HG03108 (cell line): ENCODE data around the gene CDC37.

Experiments
- ATAC-seq: cut with Tn5 transposase; IDR thresholded peaks from one replicate; pipeline ENCODE4 v1.9.1; 2021; ENCODE audit warnings: moderate library complexity; ENCODE audit not compliant: unreplicated experiment

The CDC37 gene

DNA sequence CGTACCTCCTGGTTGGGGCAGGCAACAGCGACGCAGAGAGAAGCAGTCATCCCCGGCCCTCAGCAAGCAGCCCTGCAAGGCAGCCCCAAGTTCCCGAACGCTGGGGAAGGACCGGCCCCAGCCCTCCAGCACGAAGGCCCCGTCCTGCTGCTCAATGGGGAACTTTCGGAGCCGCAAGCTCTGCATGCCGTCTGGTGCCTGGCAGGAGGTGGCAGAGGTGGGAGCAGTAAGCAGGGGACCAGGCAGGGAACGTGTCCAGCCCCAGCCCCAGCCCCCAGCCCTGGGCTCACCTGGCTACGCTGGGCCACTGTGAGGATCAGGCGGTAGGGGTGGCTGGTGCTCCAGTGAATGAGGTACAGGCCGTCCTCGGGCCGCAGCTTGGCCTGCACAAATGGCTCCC is 41.1 kb downstream of the CDC37 start:
- ATAC-seq: no peak

DNA sequence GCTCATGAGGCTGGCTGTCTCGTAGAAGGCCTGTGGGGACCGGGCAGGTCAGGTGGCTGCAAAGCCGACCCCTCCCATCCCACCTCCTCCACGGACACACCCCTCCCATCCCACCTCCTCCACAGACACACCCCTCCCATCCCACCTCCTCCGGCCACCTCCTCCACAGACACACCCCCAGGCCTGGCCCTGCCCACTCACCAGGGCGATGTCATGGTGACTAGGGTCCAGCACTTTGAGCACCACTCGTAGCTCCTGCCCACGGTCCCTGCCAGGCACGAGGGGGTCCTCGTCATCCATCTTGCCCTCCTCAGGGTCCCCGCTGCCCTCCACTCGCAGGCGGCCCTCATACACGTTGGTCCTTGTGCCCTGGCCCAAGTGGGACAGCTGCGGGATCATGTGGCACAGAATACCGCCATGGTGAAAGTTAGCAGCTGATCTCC is 41.8 kb downstream of the CDC37 start:
- no peak for ATAC-seq

DNA sequence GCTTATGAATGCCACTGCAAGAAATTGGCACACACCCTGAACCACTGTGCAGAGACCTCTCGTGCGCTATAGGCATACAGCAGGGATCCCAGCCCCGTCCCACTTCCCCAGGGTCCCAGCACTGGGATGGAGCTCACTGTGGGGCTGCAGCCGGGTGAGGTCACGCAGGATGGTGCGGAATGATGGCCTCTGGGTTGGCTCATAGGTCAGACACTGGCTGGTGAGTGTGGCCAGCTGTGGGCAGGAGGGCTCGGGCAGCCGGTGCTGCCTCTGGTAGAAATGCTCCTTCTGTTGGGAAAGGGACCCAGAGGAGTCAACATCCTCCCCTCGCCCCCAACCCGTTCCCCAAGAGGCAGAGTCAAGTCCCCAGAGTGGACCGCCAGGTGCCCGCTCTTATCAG is 46.9 kb downstream of the CDC37 start:
- no peak for ATAC-seq

DNA sequence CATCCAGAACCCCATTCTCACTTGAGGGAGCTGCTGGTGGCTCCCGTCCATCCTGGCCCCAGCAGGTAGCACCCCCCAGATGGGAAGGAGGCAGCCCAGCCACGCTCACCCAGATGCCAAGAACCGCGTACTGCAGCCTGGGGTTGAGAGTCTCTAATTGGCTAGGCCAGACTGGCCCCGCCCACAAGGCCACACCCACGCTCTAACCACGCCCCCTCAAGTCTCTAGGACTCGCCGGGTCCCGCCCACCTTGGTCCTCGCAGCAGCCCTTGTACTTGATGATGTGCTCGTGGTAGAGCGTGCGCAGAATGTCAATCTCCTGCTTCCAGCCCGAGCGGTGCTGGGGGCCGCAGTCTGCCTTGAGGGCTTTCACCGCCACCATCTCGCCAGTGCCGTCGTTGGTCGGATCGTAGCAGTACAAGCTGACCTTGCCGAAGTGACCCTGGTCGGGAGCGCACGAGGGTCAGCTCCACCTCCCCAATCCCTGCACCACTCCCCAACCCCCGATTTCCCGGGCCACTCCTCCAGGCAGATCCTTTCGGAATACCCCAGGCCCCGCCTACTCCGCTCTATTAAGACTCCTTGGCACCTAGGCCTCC is 49.5 kb downstream of the CDC37 start:
- ATAC-seq: no peak

DNA sequence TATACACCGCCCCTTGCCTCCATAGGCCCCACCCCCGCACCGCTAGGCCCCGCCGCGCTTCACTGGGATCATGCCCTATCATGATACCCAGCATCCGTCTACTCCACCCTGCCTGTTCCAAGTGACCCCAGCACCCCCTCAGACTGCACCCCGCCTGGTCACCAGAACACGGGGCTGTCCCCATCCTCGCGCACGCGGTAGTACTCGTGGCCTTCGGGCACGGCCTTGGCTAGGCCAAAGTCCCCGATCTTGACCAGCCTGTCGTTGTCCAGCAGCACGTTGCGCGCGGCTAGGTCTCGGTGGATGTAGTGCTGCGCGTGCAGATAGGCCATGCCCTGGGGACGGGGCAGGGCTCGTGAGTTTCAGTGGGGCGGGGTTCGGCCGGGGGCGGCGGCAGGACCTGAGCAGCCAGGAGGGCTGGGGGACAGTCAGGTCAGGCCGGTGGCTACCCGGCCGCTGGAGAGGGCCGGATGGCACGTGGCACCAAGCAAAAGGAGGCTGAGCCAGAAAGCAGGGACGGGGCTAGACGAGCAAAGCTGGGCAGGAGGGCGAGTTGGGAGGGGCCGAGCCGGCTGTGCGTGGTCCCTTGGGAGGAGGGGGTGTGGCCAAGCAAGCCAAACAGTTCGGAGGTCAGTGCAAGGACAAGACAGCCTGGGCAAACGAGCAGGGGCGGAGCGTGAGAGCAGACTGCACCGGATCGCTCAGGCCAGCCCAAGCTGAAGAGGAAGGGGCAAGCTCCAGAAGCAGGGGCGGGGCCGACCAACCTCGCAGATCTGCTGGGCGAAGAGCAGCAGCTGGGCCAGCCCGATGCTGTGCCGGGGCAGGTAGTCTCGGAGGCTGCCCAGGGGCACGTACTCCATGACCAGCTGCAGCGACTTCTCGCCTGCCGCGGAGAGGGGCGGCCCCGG is 50.3 kb downstream of the CDC37 start:
- ATAC-seq: no peak

DNA sequence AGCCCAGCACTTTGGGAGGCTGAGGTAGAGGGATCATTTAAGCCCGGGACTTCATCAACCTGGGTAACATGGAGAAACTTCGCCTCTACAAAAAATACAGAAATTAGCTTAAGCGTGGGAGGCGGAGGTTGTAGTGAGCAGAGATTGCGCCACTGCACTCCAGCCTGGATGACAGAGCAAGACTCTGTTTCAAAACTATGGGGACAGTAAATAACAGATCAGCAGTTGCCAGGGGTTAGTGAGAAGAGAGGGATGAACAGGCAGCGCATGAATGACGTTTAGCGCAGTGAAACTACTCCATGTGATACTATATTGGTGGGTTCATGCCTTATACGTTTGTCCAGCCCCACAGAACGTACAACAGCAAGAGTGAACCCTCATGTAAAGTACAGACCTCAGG is 56.8 kb downstream of the CDC37 start:
- ATAC-seq: no peak

DNA sequence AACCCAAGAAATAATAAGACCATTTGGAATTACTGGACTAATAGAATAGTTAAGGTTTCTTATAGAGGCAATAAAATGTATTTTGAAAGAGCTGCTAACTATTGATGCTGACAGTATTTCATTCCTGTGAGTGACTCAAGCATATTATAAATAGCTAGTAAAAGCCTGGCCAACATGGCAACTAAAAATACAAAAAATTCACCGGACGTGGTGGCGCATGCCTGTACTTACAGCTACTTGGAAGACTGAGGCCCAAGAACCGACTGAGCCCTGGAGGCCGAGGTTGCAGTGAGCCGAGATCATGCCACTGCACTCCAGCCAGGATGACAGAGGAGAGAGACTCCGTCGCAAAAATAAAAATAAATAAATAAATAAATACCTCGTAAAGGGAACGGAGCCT is 58.6 kb downstream of the CDC37 start:
- ATAC-seq: no peak

DNA sequence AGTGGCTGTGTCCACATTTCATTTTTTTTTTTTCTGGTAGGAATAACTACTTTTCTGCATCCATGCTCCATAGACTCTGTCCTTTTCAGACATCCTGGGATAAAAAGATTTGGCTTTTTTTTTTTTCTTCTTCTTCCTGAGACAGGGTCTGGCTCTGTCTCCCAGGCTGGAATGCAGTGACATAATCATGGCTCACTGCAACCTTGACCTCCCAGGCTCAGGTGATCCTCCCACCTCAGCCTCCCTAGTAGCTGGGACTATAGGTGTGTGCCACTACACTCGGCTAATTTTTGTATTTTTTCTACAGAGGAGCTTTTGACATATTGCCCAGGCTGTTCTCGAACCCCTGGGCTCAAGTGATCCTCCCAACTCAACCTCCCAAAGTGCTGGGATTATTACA is 59.8 kb downstream of the CDC37 start:
- ATAC-seq: no peak
